ENCODE results near the gene TPP2.

DNA sequence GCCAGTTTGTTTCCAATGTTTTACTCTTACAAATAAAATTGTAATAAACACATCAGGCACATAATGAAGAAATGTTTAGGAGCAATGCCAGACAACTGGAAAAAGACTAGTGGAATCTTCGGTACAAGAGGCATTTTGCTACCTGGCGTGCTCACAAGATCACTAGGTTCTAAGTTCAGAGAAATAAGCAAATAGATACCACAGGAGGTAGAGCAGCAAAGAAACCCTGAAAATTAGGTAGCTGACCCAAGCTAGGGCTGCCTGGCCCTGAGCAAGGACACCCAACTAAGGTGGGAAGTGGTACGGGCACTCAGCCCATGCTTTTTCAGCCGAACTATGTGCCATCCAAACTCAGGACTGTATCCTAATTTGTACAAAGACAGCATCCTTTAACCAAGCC, 32.2 kb upstream of the TPP2 start:
- no peak for TF ChIP-seq POLR2A (IDR thresholded peaks at IDR 0.05; ENCODE audit: low read length)
- TF ChIP-seq GATA1 (IDR thresholded peaks at IDR 0.05; ENCODE audit: low read depth, low read length): no peak

Measured in erythroblast (primary cell).